Uterus (tissue), 4 donors: ENCODE data around the gene SOX5. TPM values are rescaled to one million over a fixed set of nuclear protein-coding genes. Genes with fewer than 3 reads are reported as not detected.

Experiments used
- DNase-seq, 2 donors: peaks; one replicate each; pipeline ENCODE4 v3.0.0-alpha.2; 2019 to 2020
- H3K27ac ChIP-seq, 2 donors: fragments of 200-600 bp; sonication (generic); 1 replicate in 1 of 2; 2 replicates in 1 of 2; pipeline ENCODE4 v1.5.1; 2016 to 2018
- H3K27me3 ChIP-seq, 2 donors: fragments of 200-600 bp; sonication (generic); one replicate each; pipeline ENCODE4 v1.5.1; 2018 to 2019; ENCODE audit warnings: control low read depth in 1 of 2
- H3K36me3 ChIP-seq, 2 donors: fragments of 200-600 bp; sonication (generic); one replicate each; pipeline ENCODE4 v1.5.1; 2019; ENCODE audit warnings: control low read depth in 1 of 2
- H3K4me1 ChIP-seq, 2 donors: fragments of 200-600 bp; sonication (generic); one replicate each; pipeline ENCODE4 v1.5.1; 2018 to 2019; ENCODE audit warnings: control low read depth in 1 of 2
- H3K4me3 ChIP-seq, 2 donors: fragments of 200-600 bp; sonication (generic); 1 replicate in 1 of 2; 2 replicates in 1 of 2; pipeline ENCODE4 v1.5.1; 2018 to 2019; ENCODE audit warnings: mild to moderate bottlenecking in 1 of 2
- H3K9me3 ChIP-seq, 2 donors: fragments of 200-600 bp; sonication (generic); one replicate each; pipeline ENCODE4 v1.5.1; 2019; ENCODE audit warnings: control low read depth in 1 of 2
- CTCF ChIP-seq, 4 experiments: fragments of 200-600 bp in 2 of 4; fragments of 450-650 bp in 2 of 4; sonication (generic) in 2 of 4; IDR thresholded peaks; one replicate each; pipeline ENCODE4 v1.5.1; 2016 to 2019; ENCODE audit warnings: antibody characterized with exemption in 4 of 4, mild to moderate bottlenecking in 2 of 4, moderate library complexity in 1 of 4
- POLR2A ChIP-seq, 2 donors: fragments of 450-650 bp; IDR thresholded peaks; one replicate each; pipeline ENCODE4 v1.6.1; 2016; ENCODE audit warnings: antibody characterized with exemption in 2 of 2, mild to moderate bottlenecking in 1 of 2, moderate library complexity in 1 of 2
- intact Hi-C: fragments of 100-400 bp; cut with DNase I; formaldehyde crosslinking; loops from one replicate; pipeline ENCODE4 v1.15.1; 2023; ENCODE audit warnings: low total_unique reads
- total RNA-seq, 4 donors: library from RNA; depleted of rRNA in 3 of 4; stranded (reverse); fragments of >200 nt in 3 of 4; gene quantifications; one replicate each; pipeline versions ENCODE4 v1.1.0 to v1.2.4, GENCODE V29; 2014 to 2023
- donor health status: DM: yes; HTN: yes; CAD: no.

SOX5 gene
- total RNA-seq, 4 donors from 2014 or later: 9.1 to 69.5 (median 31.2) TPM

- Histone ChIP-seq H3K4me3 (no peak overlapping the region), H3K27ac (no peak overlapping the region), H3K4me1 (no peaks in the 10 kb centered on the region), H3K27me3 (no peaks in the 10 kb centered on the region), H3K36me3 (no peaks in the 10 kb centered on the region), H3K9me3 (no peaks in the 10 kb centered on the region)
- no peak for DNase-seq
- TF ChIP-seq CTCF (IDR thresholded peaks at IDR 0.05) (no peak), POLR2A (IDR thresholded peaks at IDR 0.05) (no peak)
- intact Hi-C loops: no loop called here
Observed at GRCh38 chr12:23947395-23947794, 2.1 kb downstream of the SOX5 start.

GRCh38 chr12:23945249-23945648 is 4.2 kb downstream of the SOX5 start:
- TF ChIP-seq POLR2A (IDR thresholded peaks at IDR 0.05) (no peak), CTCF (IDR thresholded peaks at IDR 0.05) (no peak)
- intact Hi-C loops: no loop called here
- Histone ChIP-seq H3K9me3 (no peaks in the 10 kb centered on the region), H3K4me3 (no peak overlapping the region), H3K27ac (no peak overlapping the region), H3K4me1 (no peaks in the 10 kb centered on the region), H3K36me3 (no peaks in the 10 kb centered on the region), H3K27me3 (no peaks in the 10 kb centered on the region)
- DNase-seq: no peak

GRCh38 chr12:23944067-23944466 is 5.4 kb downstream of the SOX5 start:
- no peak for DNase-seq
- TF ChIP-seq POLR2A (IDR thresholded peaks at IDR 0.05): no peak
- TF ChIP-seq CTCF (IDR thresholded peaks at IDR 0.05): no peak
- Histone ChIP-seq H3K4me3 (no peak overlapping the region), H3K27me3 (no peaks in the 10 kb centered on the region), H3K36me3 (no peaks in the 10 kb centered on the region), H3K4me1 (no peaks in the 10 kb centered on the region), H3K9me3 (no peaks in the 10 kb centered on the region), H3K27ac (no peak overlapping the region)
- intact Hi-C loops: no loop called here

GRCh38 chr12:23942841-23943240 is 6.6 kb downstream of the SOX5 start:
- intact Hi-C loops: no loop called here
- H3K9me3 ChIP-seq: no peaks in the 10 kb centered on the region
- H3K4me1 ChIP-seq: no peaks in the 10 kb centered on the region
- no peak overlapping the region for H3K27ac ChIP-seq
- no peaks in the 10 kb centered on the region for H3K36me3 ChIP-seq
- H3K4me3 ChIP-seq: no peak overlapping the region
- H3K27me3 ChIP-seq: no peaks in the 10 kb centered on the region
- TF ChIP-seq POLR2A (IDR thresholded peaks at IDR 0.05) (no peak), CTCF (IDR thresholded peaks at IDR 0.05) (no peak)
- DNase-seq: no peak

- intact Hi-C loops: no loop called here
- no peak for DNase-seq
Observed at GRCh38 chr12:23941780-23942179, 7.7 kb downstream of the SOX5 start.

More at GRCh38 chr12:23941780-23942179, 7.7 kb downstream of the SOX5 start:
- Histone ChIP-seq H3K4me3 (no peak overlapping the region), H3K27me3 (no peaks in the 10 kb centered on the region), H3K27ac (no peak overlapping the region), H3K9me3 (no peaks in the 10 kb centered on the region), H3K4me1 (no peaks in the 10 kb centered on the region), H3K36me3 (no peaks in the 10 kb centered on the region)
- TF ChIP-seq CTCF (IDR thresholded peaks at IDR 0.05) (no peak), POLR2A (IDR thresholded peaks at IDR 0.05) (no peak)
